IMR-90 (cell line): ENCODE data around the gene FBXL13. TPM values are rescaled to one million over a fixed set of nuclear protein-coding genes. Genes with fewer than 3 reads are reported as not detected.

ENCODE experiments used
- ATAC-seq: fragments of 200-7000 bp; cut with Tn5 transposase; 2 replicates; pipeline ENCODE4 v1.9.1; 2020; ENCODE audit warnings: low read depth, mild to moderate bottlenecking, moderate library complexity
- BruUV-seq: library from RNA; stranded (reverse); fragments of 400-500 nt; replicated peaks from 2 replicates; lab custom pipeline; 2021; lab: Mats Ljungman, UMichigan
- CTCF ChIA-PET: fragments of 300-600 bp; formaldehyde crosslinking; extraction: SDS; loops from one replicate; lab custom pipeline; 2021; ENCODE audit warnings: antibody characterized with exemption; lab: Yijun Ruan, JAX
- POLR2A ChIA-PET: fragments of 300-600 bp; sonication (Branson Sonifier 250); formaldehyde crosslinking; loops from one replicate; lab custom pipeline; 2022; ENCODE audit warnings: antibody characterized with exemption; ENCODE audit not compliant: unreplicated experiment; lab: Charles Lee
- DNase-seq: peaks from one replicate; pipeline ENCODE4 v3.0.0; 2013
- H2AFZ ChIP-seq: replicated peaks from 2 replicates; pipeline ENCODE3; 2013; ENCODE audit warnings: low read length, mild to moderate bottlenecking; ENCODE audit not compliant: poor library complexity
- H2AK5ac ChIP-seq: 2 replicates; pipeline ENCODE4 v1.6.1; 2013; ENCODE audit warnings: low read depth, low read length, inconsistent platforms
- H2AK9ac ChIP-seq: replicated peaks from 2 replicates; pipeline ENCODE3; 2013; ENCODE audit warnings: mild to moderate bottlenecking, low read depth, low read length, moderate library complexity; ENCODE audit not compliant: poor library complexity
- H2BK120ac ChIP-seq: 2 replicates; pipeline ENCODE4 v1.6.1; 2013; ENCODE audit warnings: low read depth, low read length, inconsistent platforms
- H2BK15ac ChIP-seq: 3 replicates; pipeline ENCODE4 v1.6.1; 2013; ENCODE audit warnings: low read depth, low read length, inconsistent platforms
- H2BK20ac ChIP-seq: 2 replicates; pipeline ENCODE4 v1.6.1; 2013; ENCODE audit warnings: low read depth, mild to moderate bottlenecking, inconsistent platforms, low read length, moderate library complexity
- H2BK5ac ChIP-seq: 2 replicates; pipeline ENCODE4 v1.6.1; 2013; ENCODE audit warnings: mild to moderate bottlenecking, low read depth, low read length, inconsistent platforms; ENCODE audit not compliant: poor library complexity, severe bottlenecking
- H3K14ac ChIP-seq: replicated peaks from 2 replicates; pipeline ENCODE4 v1.6.1; 2013; ENCODE audit warnings: low read depth, low read length, inconsistent platforms
- H3K18ac ChIP-seq: 2 replicates; pipeline ENCODE4 v1.6.1; 2013; ENCODE audit warnings: low read depth, low read length, control low read depth
- H3K23ac ChIP-seq: 2 replicates; pipeline ENCODE4 v1.6.1; 2013; ENCODE audit warnings: low read depth, low read length, inconsistent platforms
- H3K27ac ChIP-seq: 2 replicates; pipeline ENCODE4 v1.5.1; 2013; ENCODE audit warnings: mild to moderate bottlenecking, control low read depth, low read length; ENCODE audit not compliant: insufficient read depth
- H3K27me3 ChIP-seq: 2 replicates; pipeline ENCODE4 v1.6.1; 2013; ENCODE audit warnings: low read length; ENCODE audit not compliant: control insufficient read depth, insufficient read depth
- H3K36me3 ChIP-seq: 2 replicates; pipeline ENCODE4 v1.6.1; 2013; ENCODE audit warnings: low read length, mixed read lengths; ENCODE audit not compliant: control insufficient read depth, insufficient read depth
- H3K4ac ChIP-seq: 2 replicates; pipeline ENCODE4 v1.6.1; 2013; ENCODE audit warnings: low read depth, low read length, inconsistent platforms
- H3K4me1 ChIP-seq: 2 replicates; pipeline ENCODE4 v1.6.1; 2013; ENCODE audit warnings: low read length, mixed read lengths; ENCODE audit not compliant: control insufficient read depth, insufficient read depth
- H3K4me2 ChIP-seq: 2 replicates; pipeline ENCODE4 v1.6.1; 2013; ENCODE audit warnings: low read depth, mild to moderate bottlenecking, control low read depth, low read length, moderate library complexity
- H3K4me3 ChIP-seq: 2 replicates; pipeline ENCODE4 v1.5.1; 2013; ENCODE audit warnings: low read depth, mild to moderate bottlenecking, control low read depth, low read length, moderate library complexity; ENCODE audit not compliant: insufficient read depth
- H3K56ac ChIP-seq: 2 replicates; pipeline ENCODE4 v1.6.1; 2013; ENCODE audit warnings: low read length, inconsistent platforms; ENCODE audit not compliant: insufficient read depth; ENCODE audit errors: extremely low read depth
- H3K79me1 ChIP-seq, 2 experiments: 2 replicates each; pipeline ENCODE4 v1.6.1; 2013; ENCODE audit warnings: low read length in 2 of 2, inconsistent platforms in 1 of 2, low read depth in 1 of 2
- H3K9ac ChIP-seq: 2 replicates; pipeline ENCODE4 v1.6.1; 2013; ENCODE audit warnings: low read depth, low read length, control low read depth
- H3K9me1 ChIP-seq: 2 replicates; pipeline ENCODE4 v1.6.1; 2013; ENCODE audit warnings: low read length, inconsistent platforms; ENCODE audit not compliant: insufficient read depth
- H3K9me3 ChIP-seq: 2 replicates; pipeline ENCODE4 v1.6.1; 2013; ENCODE audit warnings: low read length; ENCODE audit not compliant: control insufficient read depth, insufficient read depth
- H4K20me1 ChIP-seq: 2 replicates; pipeline ENCODE4 v1.6.1; 2013; ENCODE audit warnings: low read length, inconsistent platforms; ENCODE audit not compliant: insufficient read depth
- H4K5ac ChIP-seq: 2 replicates; pipeline ENCODE4 v1.6.1; 2013; ENCODE audit warnings: mild to moderate bottlenecking, low read depth, low read length, control low read depth
- H4K8ac ChIP-seq, 2 experiments: 2 replicates each; pipeline ENCODE4 v1.6.1; 2013; ENCODE audit warnings: low read depth in 2 of 2, low read length in 2 of 2, control low read depth in 1 of 2, inconsistent platforms in 1 of 2
- H4K91ac ChIP-seq: 2 replicates; pipeline ENCODE4 v1.6.1; 2013; ENCODE audit warnings: low read depth, low read length, inconsistent platforms; ENCODE audit not compliant: insufficient read depth
- BHLHE40 ChIP-seq: fragments of 150-350 bp; IDR thresholded peaks from 2 replicates; pipeline ENCODE4 v1.6.1; 2016; ENCODE audit warnings: mild to moderate bottlenecking, low read depth, low read length
- CTCF ChIP-seq: conservative IDR thresholded peaks from 2 replicates; pipeline ENCODE4 v1.5.1; 2012; ENCODE audit warnings: mild to moderate bottlenecking, low read depth, low read length, improper control_type of control experiment
- FOS ChIP-seq: fragments of 150-350 bp; IDR thresholded peaks from 2 replicates; pipeline ENCODE4 v1.6.1; 2016; ENCODE audit warnings: low read depth, low read length
- MAFK ChIP-seq: IDR thresholded peaks from 2 replicates; pipeline ENCODE4 v1.6.1; 2012; ENCODE audit warnings: low read depth, low read length, improper control_type of control experiment
- MAZ ChIP-seq: IDR thresholded peaks from 2 replicates; pipeline ENCODE4 v1.6.1; 2012; ENCODE audit warnings: low read depth, mild to moderate bottlenecking, low read length, improper control_type of control experiment, moderate library complexity, borderline replicate concordance
- NFE2L2 ChIP-seq: fragments of 150-350 bp; IDR thresholded peaks from 2 replicates; pipeline ENCODE4 v1.6.1; 2016; ENCODE audit warnings: low read depth, mild to moderate bottlenecking, low read length
- POLR2A ChIP-seq: IDR thresholded peaks from 2 replicates; pipeline ENCODE4 v1.6.1; 2012; ENCODE audit warnings: mild to moderate bottlenecking, low read depth, low read length
- RAD21 ChIP-seq: IDR thresholded peaks from 2 replicates; pipeline ENCODE4 v1.6.1; 2012; ENCODE audit warnings: low read length, improper control_type of control experiment
- RFX5 ChIP-seq: IDR thresholded peaks from 2 replicates; pipeline ENCODE4 v1.8.0; 2012; ENCODE audit warnings: low read depth, mild to moderate bottlenecking, low read length, moderate library complexity
- SMC3 ChIP-seq: fragments of 150-350 bp; IDR thresholded peaks from 2 replicates; pipeline ENCODE4 v1.6.1; 2016; ENCODE audit warnings: low read depth, mild to moderate bottlenecking, antibody characterized with exemption, low read length, moderate library complexity
- USF2 ChIP-seq: fragments of 150-350 bp; IDR thresholded peaks from 2 replicates; pipeline ENCODE4 v1.6.1; 2017; ENCODE audit warnings: mild to moderate bottlenecking, antibody characterized with exemption, low read length, low read depth
- WGBS, 2 experiments: methylation state at CpG; one replicate each; pipeline versions ENCODE4 v1.1.5 to v1.1.7; 2013; ENCODE audit warnings: missing lambda C conversion rate in 2 of 2; ENCODE audit not compliant: insufficient read length in 1 of 2; ENCODE audit errors: extremely low coverage in 2 of 2; 5-methylcytosine and 5-hydroxymethylcytosine counted together
- dilution Hi-C: fragments of 300-500 bp; cut with HindIII; formaldehyde crosslinking; loops from one replicate; pipeline ENCODE4 v1.14.3; 2018; ENCODE audit warnings: low sequenced_read_pairs; ENCODE audit not compliant: unreplicated experiment
- in situ Hi-C: fragments of 300-500 bp; cut with MboI; formaldehyde crosslinking; loops from 3 replicates; pipeline ENCODE4 v1.14.3; 2019; ENCODE audit warnings: low sequenced_read_pairs, inconsistent platforms, mixed read lengths
- intact Hi-C: fragments of 100-400 bp; cut with micrococcal nuclease; formaldehyde crosslinking; loops from 2 replicates; pipeline ENCODE4 v1.10.0; 2022
- polyA plus RNA-seq, 3 experiments: library from polyadenylated mRNA; depleted of rRNA; stranded (reverse); fragments of >200 nt; gene quantifications; 2 replicates each; pipeline ENCODE4 v1.2.3, GENCODE V29; 2012; ENCODE audit warnings: low replicate concordance in 1 of 3
- total RNA-seq: library from RNA; depleted of rRNA; stranded (reverse); fragments of >200 nt; gene quantifications from 2 replicates; pipeline ENCODE4 v1.2.3, GENCODE V29; 2012

The FBXL13 gene
- total and polyA plus RNA-seq, 2 of the 4 experiments (the other 2 are of a cell fraction) = 0.24 to 0.36 TPM

GRCh38 chr7:103025341-103025740 lies 49.3 kb downstream of the FBXL13 start:
- Histone ChIP-seq H3K18ac (no peak overlapping the region), H4K91ac (no peak overlapping the region), H4K20me1 (no peaks in the 10 kb centered on the region), H3K56ac (no peak overlapping the region), H2BK120ac (no peak overlapping the region), H3K27me3 (no peaks in the 10 kb centered on the region), H3K4me2 (no peak overlapping the region), H2BK5ac (no peak overlapping the region), H2BK15ac (no peak overlapping the region), H3K4me3 (no peak overlapping the region), H4K8ac (no peak overlapping the region), H3K4ac (no peak overlapping the region), H4K5ac (no peak overlapping the region), H2AK9ac (no peak overlapping the region), H3K14ac (no peak overlapping the region), H3K23ac (no peak overlapping the region), H3K9ac (no peak overlapping the region), H2AK5ac (no peak overlapping the region), H3K9me1 (no peaks in the 10 kb centered on the region), H3K9me3 (no peaks in the 10 kb centered on the region), H2BK20ac (no peak overlapping the region), H2AFZ (no peak overlapping the region), H3K4me1 (no peaks in the 10 kb centered on the region), H3K36me3 (no peaks in the 10 kb centered on the region), H3K79me1 (no peaks in the 10 kb centered on the region), H3K27ac (no peak overlapping the region)
- in situ Hi-C loops = no loop called here
- dilution Hi-C loops = no loop called here
- ATAC-seq = no peak
- BruUV-seq = no TSS peak
- intact Hi-C loops = no loop called here
- DNase-seq = no peak
- CTCF ChIA-PET = no interaction called here
- TF ChIP-seq MAZ (no peak), CTCF (no peak), BHLHE40 (no peak), RFX5 (no peak), FOS (no peak), USF2 (no peak), NFE2L2 (no peak), POLR2A (no peak), MAFK (no peak), RAD21 (no peak), SMC3 (no peak)
- no CpG with 5 or more reads among the region's 3 CpGs for WGBS, 2 experiments
- POLR2A ChIA-PET = no interaction called here
